Stimulated activated CD8-positive, alpha-beta memory T cell treated with anti-CD3 and anti-CD28 coated beads, Interleukin-7, amount 100 ng/mL, for 48 hours (primary cell): ENCODE results near the gene AP5B1.

ENCODE experiments used
- DNase-seq, 2 donors: peaks; one replicate each; pipeline ENCODE4 v3.0.0-alpha.2; 2020; ENCODE audit warnings: low read depth in 1 of 2; ENCODE audit errors: extremely low read depth in 1 of 2

Gene AP5B1, protein sequence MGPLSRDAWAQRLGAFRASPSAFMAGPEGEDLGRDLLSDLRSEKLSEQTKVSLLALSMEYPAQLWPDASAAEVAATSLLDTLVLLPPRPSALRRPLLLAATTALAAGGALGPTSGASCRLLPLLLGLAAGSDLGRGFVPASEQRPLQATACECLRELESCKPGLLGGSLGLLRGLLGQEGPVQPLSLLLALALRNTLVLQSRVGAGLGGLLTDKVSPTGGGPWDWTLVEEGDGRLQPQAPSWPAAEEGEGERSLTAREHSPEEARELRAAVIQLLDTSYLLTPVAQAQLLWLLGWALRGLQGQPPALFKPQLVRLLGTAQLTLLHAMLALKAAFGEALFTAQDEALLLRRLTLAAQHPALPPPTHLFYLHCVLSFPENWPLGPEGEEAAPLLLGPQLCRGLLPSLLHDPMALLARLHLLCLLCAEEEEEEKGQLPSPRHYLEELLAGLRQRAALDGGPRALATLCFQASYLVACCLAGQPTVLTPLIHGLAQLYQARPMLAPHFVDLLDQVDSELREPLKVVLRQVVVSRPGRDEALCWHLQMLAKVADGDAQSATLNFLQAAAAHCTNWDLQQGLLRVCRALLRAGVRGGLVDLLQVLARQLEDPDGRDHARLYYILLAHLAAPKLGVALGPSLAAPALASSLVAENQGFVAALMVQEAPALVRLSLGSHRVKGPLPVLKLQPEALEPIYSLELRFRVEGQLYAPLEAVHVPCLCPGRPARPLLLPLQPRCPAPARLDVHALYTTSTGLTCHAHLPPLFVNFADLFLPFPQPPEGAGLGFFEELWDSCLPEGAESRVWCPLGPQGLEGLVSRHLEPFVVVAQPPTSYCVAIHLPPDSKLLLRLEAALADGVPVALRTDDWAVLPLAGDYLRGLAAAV

DNA sequence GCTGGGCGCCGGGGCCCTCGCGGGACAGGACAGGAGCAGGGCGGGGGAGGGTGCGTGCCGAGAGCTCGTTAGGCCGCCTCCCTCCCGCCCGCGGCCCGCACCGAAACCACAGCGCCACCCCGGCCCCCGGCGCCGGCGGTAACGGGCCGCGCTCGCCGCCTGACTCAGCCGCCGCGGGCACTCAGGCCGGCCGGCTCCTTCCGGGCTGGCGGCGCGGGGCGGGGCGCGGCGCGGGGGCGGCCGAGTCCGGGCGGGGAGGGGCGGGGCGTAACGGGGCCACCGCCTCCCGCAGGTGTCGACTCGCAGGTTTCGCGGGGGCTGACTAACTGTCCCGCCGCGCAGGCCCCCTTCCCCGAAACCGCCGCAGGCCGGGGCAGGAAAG, at the start of gene AP5B1:
Gene AP5B1 (minus strand): TSS at position 207 of the 382 bp plus-strand sequence. CDS start 385 bp downstream, outside the sequence.
- DNase-seq, result peak; percentile 41 to 62

DNA sequence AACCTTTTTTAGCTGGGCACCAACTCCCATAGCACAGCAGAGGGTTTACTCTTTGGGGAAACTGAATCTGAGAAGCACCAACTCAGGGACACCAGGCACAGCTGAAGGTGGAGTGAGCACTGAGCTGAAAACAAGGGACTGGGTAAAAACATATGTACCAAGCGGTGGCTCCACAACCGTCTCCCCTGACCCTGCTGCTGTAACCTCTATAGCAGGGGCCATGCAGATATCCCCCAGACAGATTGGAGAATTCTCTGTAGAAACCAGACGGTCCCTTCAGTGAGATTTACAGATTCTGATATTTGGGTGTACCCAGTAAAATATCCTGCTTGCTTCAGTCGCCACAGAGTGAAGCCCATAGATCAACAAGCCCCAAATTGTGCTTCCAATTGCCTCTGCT, 48.7 kb upstream of the AP5B1 start:
- DNase-seq, result no peak

DNA sequence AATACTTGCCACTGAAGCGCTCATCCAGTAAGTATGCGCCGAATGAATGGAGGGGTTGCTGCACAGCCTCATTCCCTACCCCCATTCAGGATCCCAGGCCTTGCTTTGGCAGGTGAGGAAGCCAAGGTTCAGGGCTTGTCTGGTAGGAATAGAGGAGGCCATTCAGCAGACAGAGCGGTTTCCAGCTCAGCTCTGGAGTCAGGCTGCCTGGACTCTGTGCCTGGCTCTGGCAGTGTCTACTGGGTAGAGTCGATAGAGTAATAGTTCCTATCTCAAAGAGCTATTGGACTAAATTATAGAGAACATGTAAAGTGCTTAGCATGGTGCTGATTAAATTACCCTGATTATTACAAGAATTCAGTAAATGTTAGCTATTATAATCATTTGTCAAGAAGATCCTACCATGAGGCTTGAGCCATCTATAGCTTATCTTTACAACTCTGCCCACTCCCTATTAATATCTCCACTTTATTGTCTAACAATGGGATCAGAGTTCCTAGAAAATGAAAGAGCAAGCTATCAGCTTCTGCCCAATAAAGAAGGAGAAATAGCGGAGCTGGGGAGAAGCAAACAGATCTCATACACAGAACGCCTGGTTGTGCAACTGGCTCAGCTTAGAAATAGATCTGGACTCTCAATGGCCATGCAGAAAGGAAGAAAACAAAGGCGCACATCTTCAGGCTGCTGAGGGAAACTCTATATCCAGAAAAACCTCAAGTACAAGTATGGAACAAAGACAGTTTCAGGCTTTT, 46.4 kb upstream of the AP5B1 start:
- no peak for DNase-seq

DNA sequence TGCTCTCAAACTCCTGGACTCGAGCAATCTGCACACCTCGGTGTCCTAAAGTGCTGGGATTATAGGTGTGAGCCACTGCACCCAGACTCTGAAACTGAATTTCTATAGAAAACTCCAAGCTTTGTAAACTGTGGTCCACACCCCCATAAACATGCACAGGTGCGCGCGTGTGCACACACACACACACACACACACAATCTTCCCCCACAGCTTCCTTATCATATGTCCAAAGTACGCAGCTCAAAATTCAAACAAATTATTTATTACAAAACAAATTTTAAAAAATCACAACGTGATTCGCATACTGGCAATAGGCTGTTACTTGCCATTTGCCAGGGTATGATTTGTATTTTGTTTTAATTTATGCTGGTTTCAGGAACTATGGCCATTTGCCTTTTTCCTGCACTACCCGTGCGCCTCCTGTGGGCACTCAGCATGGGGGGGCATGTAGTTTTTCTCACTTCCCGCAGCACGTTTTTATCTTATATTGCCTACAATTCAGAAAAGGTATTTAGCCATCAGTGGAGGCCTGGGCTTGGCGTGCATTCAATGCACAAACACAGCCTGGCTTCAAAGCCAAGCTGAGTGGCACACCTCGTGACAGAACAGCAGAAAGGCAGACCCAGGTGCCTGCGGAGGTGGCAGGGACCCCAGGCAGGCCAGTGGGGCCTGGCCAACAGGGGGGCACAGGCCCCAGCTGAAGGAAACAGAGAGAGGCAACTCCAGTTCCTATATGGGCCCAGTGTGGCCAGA, 42.2 kb upstream of the AP5B1 start:
- no peak for DNase-seq

DNA sequence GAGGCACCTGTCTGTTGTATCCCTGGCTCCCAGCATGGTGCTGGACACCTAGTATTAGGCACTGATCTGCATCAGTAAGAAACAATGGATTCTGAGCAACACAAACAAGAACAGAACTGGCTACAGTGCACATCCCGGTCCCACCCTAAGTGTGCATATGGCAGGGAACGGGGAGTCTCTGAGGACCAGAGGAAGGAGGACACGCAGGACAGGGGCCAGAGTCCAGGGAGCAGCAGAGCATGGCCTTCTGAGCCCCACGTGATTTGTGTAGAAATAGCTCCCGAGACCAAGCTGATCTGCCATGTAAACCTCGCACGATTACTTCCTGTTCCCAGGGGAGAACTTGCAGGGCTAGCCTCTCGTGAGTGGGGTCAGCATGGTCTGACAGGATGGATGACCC, 40.3 kb upstream of the AP5B1 start:
- no peak for DNase-seq

DNA sequence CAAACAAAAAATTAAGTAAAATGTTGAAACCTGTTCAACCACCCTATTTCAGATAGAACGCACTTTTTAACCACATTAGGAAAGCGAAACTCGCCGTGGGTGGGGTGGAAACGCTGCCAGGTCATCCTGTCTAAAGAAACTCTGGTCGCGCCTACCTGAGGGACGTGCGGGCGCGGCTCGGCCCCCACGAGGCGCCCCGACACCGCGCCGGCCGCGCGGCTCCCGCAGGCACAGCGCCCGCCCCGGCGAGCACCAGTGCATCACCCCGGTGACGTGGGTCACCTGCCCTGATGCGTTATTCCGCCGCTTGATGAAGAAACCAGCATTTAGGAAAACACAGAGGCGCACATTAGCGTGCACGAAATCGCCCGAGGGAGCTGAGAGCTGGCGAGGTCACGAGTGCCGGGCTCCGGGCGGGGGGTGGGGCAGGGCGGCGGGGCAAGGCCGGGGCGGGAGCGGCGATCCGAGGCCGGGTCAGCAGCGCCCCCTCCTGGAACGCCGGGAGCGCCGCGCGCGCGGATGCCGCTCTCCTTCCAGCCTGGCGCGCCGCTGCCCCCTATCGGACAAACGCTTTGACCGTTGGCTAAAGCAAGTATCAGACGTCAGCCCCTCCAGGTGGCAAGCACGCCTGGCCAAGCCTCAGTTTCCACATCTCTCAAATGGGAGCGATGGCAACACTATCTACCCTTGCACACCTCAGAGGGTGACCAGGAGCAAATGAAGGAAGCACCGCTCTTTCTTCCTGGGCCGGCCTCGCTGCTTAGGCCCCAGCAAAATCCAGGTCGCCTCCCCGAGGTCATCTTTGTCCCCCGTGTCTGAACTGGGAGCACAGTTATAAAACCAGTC, 37.3 kb upstream of the AP5B1 start:
- DNase-seq, result peak; percentile 84 to 85

DNA sequence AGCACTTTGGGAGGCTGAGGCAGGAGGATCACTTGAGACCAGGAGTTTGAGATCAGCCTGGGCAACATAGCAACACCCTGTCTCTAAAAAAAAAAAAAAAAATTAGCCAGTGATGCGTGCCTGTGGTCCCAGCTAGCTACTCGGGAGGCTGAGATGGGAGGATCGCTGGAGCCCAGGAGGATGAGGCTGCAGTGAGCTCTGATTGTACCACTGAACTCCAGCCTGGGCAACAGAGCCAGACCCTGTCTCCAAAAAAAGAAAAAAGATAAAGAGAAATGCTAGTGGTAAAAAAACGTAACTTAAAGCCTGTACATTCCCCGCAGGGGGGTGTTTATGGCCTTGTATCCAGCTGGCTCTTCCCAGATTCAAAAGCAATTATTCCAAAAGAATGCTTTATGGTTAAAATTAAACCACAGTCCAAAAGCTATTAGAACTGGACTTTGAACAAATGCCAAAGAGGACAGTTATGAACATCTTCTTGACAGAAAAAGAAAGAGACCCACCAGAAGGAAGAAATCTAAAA, 36.6 kb upstream of the AP5B1 start:
- DNase-seq, result no peak

DNA sequence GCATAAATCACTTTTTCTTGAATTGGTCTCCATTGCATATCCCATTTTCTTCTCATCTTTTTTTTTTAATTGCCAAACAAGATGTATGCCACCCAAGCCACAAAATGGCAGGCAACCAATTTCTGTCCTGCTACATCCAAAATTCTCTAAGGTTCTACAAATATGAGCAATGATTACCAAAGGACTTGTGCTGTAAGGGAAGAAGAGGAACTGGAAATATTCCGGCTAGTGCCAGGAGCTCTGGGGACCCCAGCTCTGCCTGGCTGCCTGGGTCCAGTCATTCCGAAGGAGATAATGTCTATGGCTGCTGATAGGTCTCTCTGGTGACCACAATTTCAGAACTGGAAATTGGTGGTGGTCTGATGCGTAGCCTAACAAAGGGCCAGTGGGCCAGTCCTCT, 35.9 kb upstream of the AP5B1 start:
- DNase-seq, result no peak

DNA sequence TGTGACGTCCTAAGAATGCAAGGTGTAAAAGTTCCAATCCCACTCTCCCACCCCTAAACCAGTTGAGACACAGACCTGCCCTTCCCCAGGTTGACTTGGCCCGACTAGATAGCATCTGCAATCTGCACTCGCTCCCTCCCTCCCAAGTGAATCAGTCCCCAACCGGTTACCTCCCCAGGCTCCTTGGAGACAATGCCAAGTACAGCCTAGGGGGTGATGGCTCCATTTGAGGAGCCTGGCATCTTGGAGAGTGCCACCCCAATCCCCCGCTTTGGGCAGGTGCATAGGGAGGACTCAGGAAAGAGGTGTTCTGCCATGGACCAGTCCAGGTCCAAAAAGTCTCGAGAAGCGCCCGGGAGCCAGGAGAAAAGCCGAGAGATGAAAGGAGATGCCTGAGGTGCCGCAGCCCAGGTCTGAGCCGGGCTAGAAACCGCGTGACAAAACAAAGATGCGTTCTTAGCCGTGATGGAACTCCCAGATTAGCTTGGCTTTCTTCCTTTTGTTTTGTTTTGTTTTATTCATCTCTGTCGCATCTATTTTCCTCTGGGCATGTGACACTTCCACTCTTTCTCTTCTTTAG, 34.3 kb upstream of the AP5B1 start:
- no peak for DNase-seq

DNA sequence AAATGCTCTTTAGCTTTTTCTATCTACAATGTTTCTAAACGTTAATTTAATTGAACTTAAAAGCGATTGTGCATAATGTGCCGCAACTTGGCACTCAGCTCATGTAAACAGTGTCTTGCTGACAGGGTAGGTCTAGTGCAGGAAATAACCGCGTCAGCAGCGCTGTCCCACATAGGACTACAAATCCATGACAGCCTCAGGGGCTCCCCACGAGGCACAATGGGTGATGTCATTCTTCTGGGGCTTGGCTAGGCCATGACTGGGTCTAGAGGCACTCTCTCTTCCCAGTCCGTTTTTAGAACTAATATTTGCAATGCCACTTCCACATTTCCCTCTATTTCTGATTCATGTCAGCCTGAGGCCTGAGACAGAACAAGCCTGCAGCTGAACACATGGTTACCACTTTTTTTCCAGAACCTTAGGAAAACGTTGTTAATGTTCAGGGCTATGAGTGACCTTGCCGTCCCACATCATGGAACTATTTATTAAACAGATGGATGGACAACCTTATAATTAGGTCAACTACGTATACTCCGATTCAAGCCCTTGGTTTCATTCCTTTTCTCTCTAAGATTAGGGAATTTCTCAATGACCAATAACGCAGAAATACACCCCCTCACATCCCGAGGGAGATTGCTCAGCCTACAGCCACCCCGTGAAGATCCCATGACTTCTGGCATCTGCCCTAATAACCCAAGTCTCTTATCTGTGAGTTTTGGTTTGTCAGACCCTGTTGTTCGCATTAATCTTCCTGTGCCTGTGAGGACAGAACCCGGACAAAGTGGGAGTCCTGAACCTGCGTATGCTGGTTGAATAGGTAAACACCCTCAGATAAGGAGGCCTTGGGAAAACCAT, 33.6 kb upstream of the AP5B1 start:
- DNase-seq, result no peak

DNA sequence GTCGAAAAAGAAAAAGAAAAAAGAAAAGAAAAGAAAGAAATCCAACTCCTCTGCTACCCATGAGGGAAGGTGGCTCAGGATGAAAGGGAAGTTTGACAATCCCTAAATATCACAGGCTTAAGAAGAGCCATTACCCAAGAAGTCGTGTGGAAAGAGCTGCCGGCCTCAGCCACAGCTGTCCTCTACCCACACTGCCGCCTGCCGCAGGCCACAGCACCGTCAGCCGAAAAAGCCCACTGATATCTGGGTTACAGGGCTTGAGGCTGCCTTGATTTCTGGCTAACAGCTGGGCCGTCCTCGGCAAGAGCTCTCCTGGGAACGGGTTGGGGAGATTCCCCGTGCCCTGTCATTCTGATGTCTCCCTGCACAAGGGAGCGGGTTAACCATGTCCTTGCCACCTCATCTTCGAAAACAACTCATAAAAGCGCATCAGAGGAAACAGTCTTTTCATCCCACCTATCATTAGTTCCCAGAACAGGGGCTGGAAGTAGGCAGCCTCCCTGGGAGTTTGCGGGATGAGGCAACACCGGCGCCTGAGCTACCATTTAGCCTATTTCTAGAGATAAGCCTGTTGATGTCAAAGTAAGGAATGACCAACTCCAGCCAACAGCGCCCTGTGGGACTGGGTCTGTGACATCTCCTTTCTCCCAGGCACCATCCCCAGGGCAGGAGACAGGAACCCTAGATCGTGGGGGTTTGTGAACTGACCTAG, 31.1 kb upstream of the AP5B1 start:
- no peak for DNase-seq

DNA sequence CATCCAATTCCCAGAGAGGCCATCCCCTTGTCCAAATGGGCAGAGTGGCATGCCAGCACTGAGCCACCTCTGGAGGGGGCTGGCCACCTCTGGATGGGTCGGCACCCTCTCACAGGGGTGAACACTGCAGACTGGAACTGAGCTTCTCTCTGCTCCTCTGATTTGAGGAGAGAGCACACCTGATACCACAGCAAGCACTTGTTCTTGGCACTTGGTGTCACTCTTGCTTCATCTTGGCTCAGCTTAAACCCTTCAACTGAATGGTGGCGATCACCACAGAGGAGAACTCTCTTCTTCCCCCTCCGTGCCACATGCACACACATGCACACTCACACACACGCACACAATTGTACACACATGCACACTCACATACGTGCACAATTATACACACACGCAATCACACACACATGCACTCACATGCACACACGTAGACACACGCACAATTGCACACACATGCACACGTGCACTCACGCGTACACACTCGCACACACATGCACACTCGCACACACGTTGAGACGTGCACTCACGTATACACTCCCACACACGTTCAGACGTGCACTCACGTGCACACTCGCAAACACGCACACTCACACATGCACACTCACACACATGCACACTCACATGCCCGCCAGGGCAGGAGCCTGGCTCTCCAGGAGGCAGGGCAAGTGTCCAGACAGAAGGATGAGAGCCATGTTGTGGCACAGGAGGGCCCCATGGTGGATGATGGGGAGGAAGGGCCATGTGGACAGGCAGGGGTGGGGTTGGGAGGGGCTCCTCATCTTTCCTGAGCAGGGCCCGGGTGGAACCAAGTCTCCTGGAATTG, 29.5 kb upstream of the AP5B1 start:
- DNase-seq, result no peak

DNA sequence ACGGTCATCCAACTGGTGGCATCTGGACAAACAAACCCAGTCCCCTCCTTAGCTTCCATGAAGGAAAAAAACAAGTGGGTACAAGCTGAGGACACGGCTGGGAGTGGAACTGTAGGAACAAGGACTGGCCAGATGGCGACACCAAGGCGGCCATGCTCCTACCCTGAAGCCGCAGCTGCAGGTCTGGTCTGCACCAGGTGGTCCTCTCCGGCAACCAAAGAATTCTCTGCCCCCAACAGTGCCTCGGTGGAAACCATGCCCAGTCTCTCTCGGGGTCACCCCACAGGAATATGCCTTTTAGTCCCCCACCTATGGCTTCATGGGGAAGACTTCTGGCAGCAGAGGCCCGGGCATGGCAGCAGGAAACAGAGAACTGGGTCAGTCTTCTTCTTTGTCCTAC, 28.7 kb upstream of the AP5B1 start:
- no peak for DNase-seq

DNA sequence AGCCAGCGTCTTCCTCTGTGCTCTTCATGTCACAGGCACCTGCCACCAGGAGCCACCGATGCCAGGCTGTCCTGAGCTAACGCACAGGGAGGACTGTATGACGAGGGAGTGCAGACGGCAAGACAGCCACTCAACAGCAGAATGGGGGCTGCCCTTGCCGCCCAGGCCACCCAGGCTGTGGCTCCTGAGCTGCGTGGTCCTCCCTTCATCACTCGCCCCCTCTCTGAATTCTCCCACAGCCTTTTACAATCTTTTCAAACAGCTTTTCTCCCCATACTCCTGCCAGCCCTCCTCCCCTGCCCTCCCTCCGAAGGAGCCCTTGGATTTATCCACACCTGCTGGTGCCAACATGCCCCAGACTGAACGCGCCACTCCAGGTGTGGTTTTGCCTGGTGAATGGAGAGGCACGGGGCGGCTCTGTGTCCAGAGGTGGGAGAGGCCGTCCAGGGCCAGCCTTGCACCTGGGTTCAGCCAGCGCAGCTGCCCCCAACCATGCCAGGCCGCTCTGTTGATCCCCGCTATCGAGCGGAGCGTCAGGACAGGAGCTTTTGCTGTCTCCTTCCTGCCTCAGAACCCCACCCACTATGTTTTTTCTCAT, 28.1 kb upstream of the AP5B1 start:
- no peak for DNase-seq

DNA sequence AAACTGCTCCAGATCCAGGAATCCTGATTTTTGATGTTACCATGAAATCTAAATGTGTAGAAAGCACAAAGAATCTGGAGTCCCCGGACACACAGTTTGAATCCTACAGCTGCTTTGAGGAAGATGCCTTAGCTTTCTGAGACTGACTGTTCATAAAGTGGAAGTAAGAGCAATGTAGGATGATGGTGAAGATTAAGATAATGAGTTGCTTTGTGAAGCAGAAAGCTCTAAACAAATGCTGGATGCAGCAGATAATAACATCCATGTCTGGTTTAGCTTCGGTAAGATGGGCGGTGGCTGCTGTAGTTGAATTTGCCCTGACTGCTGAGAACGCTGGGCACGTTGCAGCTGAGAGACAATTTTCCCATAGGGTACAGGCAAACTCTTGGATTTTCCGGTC, 26.2 kb upstream of the AP5B1 start:
- DNase-seq, result no peak

DNA sequence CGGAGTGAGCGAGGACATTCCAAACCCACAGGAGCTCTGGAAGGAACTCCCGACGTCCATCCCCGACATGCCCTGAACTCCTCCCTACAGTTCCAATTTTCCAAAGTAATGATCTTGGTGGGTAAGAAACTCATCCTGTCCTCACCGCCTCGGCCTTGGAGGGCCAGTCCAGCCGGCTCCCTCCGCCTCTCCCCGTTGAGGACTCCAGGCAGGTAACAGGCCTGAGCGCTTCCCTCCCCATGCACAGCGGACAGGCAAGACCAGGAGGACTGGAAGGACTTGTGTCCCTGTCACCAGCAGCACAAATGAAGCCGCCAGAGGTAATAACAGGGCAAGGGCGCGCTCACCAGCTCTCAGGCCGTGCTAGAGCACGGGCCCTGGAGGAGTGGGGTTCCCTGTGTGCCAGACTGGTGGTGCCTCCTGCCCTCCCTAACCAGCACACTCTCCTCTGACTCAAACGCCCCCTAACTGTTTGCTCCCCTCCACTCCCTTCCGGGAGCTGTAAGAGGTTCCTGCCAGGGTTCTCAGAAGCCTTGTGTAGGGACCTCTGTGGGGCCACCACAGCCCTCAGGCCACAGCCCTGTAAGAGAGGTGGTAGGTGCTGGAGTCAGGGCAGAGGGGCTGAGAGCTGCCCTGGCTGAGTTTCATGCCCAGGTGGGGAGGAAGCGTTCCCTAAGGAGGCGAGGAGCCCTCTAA, 23.2 kb upstream of the AP5B1 start:
- DNase-seq, result no peak
